HG02852 (cell line): ENCODE measurements around the gene CADPS.

ENCODE experiments used
- ATAC-seq: cut with Tn5 transposase; IDR thresholded peaks from one replicate; pipeline ENCODE4 v1.9.1; 2021; ENCODE audit warnings: mild to moderate bottlenecking, moderate library complexity; ENCODE audit not compliant: unreplicated experiment

Gene CADPS

GRCh38 chr3:62699728-62700127 lies 175.5 kb downstream of the CADPS start:
- ATAC-seq, result no peak

DNA sequence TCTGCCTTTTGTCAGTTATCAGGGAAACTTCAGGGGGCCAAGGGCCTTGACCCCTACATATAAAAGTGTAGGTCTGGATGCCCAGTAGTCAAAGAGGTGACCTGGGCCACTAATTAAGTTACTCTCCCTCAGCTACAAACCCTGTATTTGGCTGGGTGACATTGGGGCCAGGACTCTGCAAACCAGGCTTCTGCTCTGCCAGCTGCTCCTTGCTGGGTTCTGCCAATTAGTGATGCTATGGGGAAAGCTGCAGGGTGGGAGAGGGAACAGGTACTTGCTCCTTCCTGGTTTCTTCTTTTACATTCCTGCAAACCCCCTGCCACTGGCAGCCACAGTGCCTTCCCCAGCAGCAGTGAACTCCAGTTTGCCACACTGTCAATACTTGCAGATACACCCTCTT lies 179.2 kb downstream of the CADPS start:
- ATAC-seq, result no peak

- ATAC-seq, result no peak
Observed at GRCh38 chr3:62688812-62689211, 186.4 kb downstream of the CADPS start.

GRCh38 chr3:62688050-62688449 lies 187.2 kb downstream of the CADPS start:
- ATAC-seq, result no peak

GRCh38 chr3:62686503-62687294 lies 188.5 kb downstream of the CADPS start:
- ATAC-seq, result no peak

DNA sequence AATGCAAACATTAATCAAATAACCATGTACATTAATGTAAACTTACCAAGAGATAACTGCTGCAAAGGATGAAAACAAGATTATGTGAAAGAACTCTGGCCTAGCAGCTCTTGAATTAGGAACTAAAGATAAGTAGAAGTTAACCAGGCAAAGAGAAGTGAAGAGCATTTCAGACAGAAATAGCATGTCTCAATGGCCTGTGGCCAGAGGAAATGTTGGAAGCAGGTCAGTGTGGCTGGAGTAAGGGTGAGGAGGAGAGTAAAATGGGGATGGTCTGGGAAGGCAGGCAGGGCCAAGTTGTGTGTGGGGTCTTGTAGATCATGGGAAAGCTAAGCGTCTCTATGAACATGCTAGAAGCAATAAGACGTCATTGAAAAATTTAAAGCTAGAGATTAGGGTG lies 192.4 kb downstream of the CADPS start:
- ATAC-seq, result no peak

DNA sequence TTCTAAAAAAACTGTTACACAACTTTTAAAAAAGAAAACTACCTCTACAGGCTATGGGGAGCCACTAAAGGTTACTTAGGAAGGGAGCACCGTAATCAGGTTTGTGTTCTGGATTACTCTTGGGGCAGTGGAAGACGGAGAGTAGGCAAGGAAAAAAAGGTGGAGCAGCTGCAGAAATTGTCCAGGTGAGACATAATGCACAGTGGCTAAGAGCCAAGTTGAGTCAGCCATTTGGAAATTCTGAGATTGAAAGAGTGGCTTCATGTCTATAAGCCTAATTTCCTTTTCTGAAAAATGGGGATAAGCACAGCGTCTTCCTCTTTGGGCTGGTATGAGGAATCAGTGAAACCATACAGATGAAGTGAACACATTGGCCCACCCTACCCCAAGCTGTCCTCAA lies 195.2 kb downstream of the CADPS start:
- no peak for ATAC-seq

DNA sequence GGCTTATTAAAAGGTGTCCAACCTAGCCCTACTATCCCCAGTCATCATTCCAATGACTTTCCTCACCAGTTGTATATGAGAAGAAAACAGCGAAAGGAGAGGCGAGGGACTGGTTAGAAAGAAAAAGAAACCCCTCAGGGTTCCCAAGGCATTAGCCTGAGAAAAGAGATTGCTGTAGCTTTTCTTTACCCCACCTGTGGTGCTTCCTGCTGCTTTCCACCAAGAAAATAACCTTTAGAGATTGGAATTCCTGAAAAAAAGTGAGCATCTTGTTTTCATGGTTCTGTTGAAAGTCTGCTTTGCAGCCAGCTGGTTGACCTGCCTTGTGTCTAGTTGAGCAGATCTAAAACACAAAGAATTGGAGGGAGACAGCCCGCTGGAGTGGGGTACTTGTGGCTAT lies 196.4 kb downstream of the CADPS start:
- ATAC-seq, result no peak

DNA sequence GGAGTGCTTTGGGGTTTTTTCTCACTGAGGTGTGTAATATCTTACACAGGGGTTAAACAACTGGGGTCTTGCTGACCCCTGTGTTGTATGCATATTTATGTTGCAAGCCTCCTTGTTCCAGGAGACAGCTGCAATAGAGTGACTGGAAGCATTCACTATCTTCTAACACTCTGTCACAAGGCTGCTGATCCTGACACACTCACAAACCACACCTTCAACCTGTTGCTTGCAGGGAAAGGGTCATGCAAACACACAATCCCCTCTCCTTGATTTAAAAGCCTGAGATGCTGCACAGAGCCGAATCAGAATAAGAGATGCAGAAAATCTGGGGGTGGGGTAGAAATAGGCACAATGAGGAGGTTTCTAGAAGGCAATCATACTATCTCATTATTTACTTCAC lies 197.3 kb downstream of the CADPS start:
- ATAC-seq, result no peak

- ATAC-seq, result no peak
Observed at GRCh38 chr3:62676689-62677271, 198.4 kb downstream of the CADPS start.

GRCh38 chr3:62675492-62675891 lies 199.7 kb downstream of the CADPS start:
- no peak for ATAC-seq

- ATAC-seq, result no peak
Observed at GRCh38 chr3:62672988-62673313, 202.3 kb downstream of the CADPS start.

DNA sequence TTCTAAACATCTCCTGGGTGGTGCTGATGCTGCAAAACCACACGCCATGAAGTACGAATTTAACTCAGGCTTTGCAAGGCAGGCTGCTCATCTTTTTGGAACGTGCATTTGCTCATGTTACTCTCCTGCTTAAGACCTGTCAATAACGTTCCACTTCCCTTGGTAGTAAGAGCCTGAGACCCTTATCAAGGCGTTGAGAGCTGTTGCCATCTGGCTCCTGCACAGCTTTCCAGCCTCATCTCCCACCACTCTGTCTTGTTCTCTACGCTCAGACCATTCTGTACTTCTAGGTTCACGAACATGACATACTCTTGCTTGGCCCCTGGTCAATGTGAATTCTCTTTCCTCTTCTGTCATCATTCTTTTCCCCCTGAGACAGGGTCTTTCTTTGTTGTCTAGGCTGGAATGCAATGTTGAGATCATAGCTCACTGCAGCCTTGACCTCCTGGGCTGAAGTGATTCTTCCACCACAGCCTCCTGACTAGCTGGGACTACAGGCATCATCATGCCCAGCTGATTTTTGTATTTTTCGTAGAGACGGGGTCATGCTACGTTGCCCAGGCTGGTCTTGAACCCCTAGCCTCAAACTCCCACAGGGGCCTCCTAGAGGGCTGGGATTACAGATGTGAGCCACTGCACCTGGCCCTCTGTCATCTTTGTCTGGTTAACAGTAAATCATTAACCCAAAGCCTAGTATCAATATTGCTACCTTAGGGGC lies 202.8 kb downstream of the CADPS start:
- peak; percentile 65 for ATAC-seq

- no peak for ATAC-seq
Observed at GRCh38 chr3:62670351-62670750, 204.9 kb downstream of the CADPS start.

- ATAC-seq, result no peak
Observed at GRCh38 chr3:62669161-62669560, 206.1 kb downstream of the CADPS start.

DNA sequence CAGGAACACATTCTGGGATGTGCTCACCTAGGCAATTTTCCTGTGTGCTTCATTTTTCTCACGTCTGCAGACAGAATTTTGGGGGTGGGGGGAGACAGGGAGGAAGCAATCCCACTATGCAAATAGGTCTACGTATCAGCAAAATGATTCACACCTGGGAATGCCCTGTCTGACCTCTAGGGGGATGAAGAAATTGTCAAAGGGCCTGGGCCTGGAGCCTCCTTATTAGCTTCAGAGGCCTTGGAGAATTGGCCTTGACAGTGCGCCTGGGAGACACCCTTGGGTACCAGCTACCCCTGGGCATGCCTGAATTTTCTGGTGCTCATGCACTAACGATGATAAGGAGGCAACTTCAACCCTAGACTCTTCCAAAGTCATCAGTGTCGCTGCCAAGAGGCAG lies 207.5 kb downstream of the CADPS start:
- no peak for ATAC-seq

GRCh38 chr3:62665627-62666437 lies 209.4 kb downstream of the CADPS start:
- peak; percentile 92 for ATAC-seq

GRCh38 chr3:62662677-62663076 lies 212.5 kb downstream of the CADPS start:
- no peak for ATAC-seq

DNA sequence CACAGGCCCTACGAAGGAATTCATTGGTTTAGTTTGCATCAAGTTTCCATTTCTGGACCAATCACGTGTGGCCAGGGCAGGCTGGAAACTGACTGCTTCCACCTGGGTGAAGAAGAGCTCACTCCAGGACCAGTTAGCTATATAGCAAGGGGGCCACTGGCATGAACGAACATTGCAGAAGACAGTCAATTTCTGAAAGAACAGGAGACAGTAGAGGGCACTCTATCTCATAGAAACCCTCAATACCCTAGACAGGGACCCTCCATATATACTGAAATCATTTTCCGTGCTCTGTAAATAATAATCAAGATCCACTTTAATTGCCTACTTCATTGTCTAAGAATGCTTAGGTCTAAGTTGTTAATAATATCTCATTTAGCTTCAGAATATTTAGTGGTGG lies 215.6 kb downstream of the CADPS start:
- ATAC-seq, result no peak

DNA sequence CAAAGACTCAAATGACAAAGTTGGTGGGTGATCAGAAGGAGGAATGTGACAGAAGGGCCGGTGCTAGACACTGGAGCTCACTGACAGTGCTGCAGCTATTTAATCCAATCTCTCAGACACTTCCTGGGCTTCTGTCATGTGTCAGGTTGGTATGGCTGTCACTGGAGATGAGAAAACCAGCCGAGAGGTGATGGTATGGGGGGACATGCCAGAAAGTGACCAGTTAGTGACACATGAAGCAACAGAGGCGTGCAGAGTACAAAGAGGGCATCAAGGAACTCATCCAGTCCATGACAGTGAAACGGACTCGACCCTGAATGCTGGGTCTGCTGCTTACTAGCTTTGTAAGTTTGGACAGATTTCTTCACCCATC lies 219.5 kb downstream of the CADPS start:
- ATAC-seq, result no peak

GRCh38 chr3:62655056-62655690 lies 220.0 kb downstream of the CADPS start:
- no peak for ATAC-seq
